Spleen (tissue), 7 donors: ENCODE results near the gene LYPD8.

ENCODE experiments used
- POLR2A ChIP-seq, 3 donors: fragments of 450-650 bp; IDR thresholded peaks; one replicate each; pipeline ENCODE4 v1.5.1; 2017; ENCODE audit warnings: antibody characterized with exemption in 3 of 3, mild to moderate bottlenecking in 1 of 3
- TF ChIP-seq, protein P1 (sequence below), 11 experiments: fragments of 200-600 bp in 7 of 11; fragments of 450-650 bp in 4 of 11; sonication (generic) in 4 of 11; IDR thresholded peaks in 8 of 11; conservative IDR thresholded peaks in 3 of 11; 1 replicate in 7 of 11; 2 replicates in 4 of 11; pipeline versions ENCODE4 v1.4.0 to v1.8.0; 2016 to 2021; ENCODE audit warnings: antibody characterized with exemption in 11 of 11, inconsistent platforms in 4 of 11, mild to moderate bottlenecking in 1 of 11
- donor health status: DM: no; HTN: no; CAD: no; lungs with moderate emphysema.
- donor health status: DM: no; HTN: no; CAD: no.
- donor health status: DM: no; HTN: no; CAD: no.

DNA sequence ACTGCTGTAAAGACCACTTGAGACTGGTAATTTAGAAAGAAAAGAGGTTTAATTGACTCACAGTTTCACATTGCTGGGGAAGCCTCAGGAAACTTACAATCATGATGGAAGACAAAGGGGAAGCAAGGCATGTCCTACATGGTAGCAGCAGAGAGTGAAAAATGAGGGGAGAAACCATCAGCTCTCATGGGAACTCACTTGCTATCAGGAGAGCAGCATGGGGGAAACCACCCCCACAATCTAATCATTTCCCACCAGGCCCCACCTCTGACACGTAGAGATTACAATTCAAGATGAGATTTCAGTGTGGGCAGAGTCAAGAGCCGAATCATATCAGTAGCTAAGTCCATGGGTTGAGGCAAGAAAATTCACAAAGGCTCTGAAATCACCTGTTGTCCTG lies 23.8 kb upstream of the LYPD8 start:
- TF ChIP-seq, protein P1, sequence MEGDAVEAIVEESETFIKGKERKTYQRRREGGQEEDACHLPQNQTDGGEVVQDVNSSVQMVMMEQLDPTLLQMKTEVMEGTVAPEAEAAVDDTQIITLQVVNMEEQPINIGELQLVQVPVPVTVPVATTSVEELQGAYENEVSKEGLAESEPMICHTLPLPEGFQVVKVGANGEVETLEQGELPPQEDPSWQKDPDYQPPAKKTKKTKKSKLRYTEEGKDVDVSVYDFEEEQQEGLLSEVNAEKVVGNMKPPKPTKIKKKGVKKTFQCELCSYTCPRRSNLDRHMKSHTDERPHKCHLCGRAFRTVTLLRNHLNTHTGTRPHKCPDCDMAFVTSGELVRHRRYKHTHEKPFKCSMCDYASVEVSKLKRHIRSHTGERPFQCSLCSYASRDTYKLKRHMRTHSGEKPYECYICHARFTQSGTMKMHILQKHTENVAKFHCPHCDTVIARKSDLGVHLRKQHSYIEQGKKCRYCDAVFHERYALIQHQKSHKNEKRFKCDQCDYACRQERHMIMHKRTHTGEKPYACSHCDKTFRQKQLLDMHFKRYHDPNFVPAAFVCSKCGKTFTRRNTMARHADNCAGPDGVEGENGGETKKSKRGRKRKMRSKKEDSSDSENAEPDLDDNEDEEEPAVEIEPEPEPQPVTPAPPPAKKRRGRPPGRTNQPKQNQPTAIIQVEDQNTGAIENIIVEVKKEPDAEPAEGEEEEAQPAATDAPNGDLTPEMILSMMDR (IDR thresholded peaks at IDR 0.05 in 8 of 11, conservative IDR thresholded peaks at IDR 0.05 in 3 of 11): no peak
- no peak for TF ChIP-seq POLR2A (IDR thresholded peaks at IDR 0.05)
